ENCODE data around the gene CD58. TPM values are rescaled to one million over a fixed set of nuclear protein-coding genes. Genes with fewer than 3 reads are reported as not detected.

Gene CD58
- total RNA-seq, 1 experiment from 2014 or later: 11.0 TPM

GRCh38 chr1:116561563-116561962 is 9.3 kb downstream of the CD58 start:
- intact Hi-C loops (cut with micrococcal nuclease): no loop called here
- POLR2A ChIA-PET: no interaction called here
- H3K4me3 Mint-ChIP-seq (ENCODE audit: unreplicated experiment): no peak overlapping the region
- BruUV-seq (replicated peaks): no TSS peak
- no peak for TF ChIP-seq CTCF (IDR thresholded peaks at IDR 0.05; ENCODE audit: unreplicated experiment)
- peaks cover 13% of the 10 kb centered on the region for H3K36me3 Mint-ChIP-seq (ENCODE audit: insufficient read depth, unreplicated experiment)
- H3K9me3 Mint-ChIP-seq (ENCODE audit: unreplicated experiment): no peaks in the 10 kb centered on the region
- DNase-seq (ENCODE audit: unreplicated experiment): no peak
- no peak overlapping the region for H3K27ac Mint-ChIP-seq (ENCODE audit: low read depth, unreplicated experiment)
- CTCF ChIA-PET: no interaction called here
- peaks cover 25% of the 10 kb centered on the region for H3K4me1 Mint-ChIP-seq (ENCODE audit: insufficient read depth, unreplicated experiment)
- no peaks in the 10 kb centered on the region for H3K27me3 Mint-ChIP-seq (ENCODE audit: insufficient read depth, unreplicated experiment)

DNA sequence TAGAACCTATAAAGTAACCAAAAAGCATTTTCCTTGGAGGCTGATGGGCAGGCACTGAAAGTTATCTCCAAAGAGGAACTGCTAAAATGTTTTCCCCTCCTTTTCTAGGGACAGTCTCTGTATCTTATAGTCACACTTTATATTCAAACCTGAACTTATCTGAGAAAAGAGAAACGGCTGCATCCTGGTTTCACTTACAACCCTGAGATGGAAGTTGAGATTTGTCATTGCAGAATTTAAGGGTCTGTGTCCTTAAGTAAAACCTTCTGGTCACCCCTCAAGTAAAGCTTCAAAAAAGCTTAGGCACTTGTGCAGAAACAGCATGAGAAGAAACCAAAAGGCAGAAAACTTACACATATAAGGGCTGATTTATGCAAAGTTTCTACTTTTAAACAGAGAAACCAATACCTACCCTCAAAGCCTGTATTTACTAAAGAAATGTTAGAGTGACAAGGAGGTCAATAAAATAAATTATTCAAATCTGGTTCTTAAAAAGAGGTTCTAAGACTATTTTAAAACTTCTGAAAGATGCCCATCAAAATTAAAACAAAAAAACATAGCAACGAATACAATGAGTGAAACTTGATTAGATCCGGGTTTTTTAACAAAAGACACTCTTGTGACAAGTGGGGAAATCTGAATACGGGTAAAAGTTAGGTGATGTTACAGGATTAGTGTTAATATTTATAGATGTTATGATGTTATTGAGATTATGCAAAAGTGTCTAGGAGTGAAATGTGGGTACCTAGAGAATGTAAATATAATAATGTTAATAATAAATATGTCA is 9.9 kb downstream of the CD58 start:
- H3K27ac Mint-ChIP-seq (ENCODE audit: low read depth, unreplicated experiment): no peak overlapping the region
- H3K27me3 Mint-ChIP-seq (ENCODE audit: insufficient read depth, unreplicated experiment): no peaks in the 10 kb centered on the region
- H3K36me3 Mint-ChIP-seq (ENCODE audit: insufficient read depth, unreplicated experiment): peaks cover 9% of the 10 kb centered on the region
- no peaks in the 10 kb centered on the region for H3K9me3 Mint-ChIP-seq (ENCODE audit: unreplicated experiment)
- peaks cover 24% of the 10 kb centered on the region for H3K4me1 Mint-ChIP-seq (ENCODE audit: insufficient read depth, unreplicated experiment)
- POLR2A ChIA-PET: interaction anchor here (0.6 kb wide), 1 partner anchor 373 kb away, joined by 4 read pairs; no protein-coding TSS in a partner anchor
- intact Hi-C loops (cut with micrococcal nuclease): no loop called here
- no peak overlapping the region for H3K4me3 Mint-ChIP-seq (ENCODE audit: unreplicated experiment)
- CTCF ChIA-PET: no interaction called here
- DNase-seq (ENCODE audit: unreplicated experiment): no peak
- no peak for TF ChIP-seq CTCF (IDR thresholded peaks at IDR 0.05; ENCODE audit: unreplicated experiment)
- no TSS peak for BruUV-seq (replicated peaks)

GRCh38 chr1:116559304-116559761 is 11.5 kb downstream of the CD58 start:
- DNase-seq (ENCODE audit: unreplicated experiment): no peak
- ChIA-PET POLR2A (interaction anchor here (1.3 kb wide), 1 partner anchor 21 kb away, joined by 3 read pairs; no protein-coding TSS in a partner anchor), CTCF (no interaction called here)
- BruUV-seq (replicated peaks): no TSS peak
- Mint-ChIP-seq H3K36me3 (ENCODE audit: insufficient read depth, unreplicated experiment) (peaks cover 3% of the 10 kb centered on the region), H3K4me3 (ENCODE audit: unreplicated experiment) (no peak overlapping the region), H3K27me3 (ENCODE audit: insufficient read depth, unreplicated experiment) (no peaks in the 10 kb centered on the region), H3K9me3 (ENCODE audit: unreplicated experiment) (no peaks in the 10 kb centered on the region), H3K4me1 (ENCODE audit: insufficient read depth, unreplicated experiment) (peaks cover 14% of the 10 kb centered on the region), H3K27ac (ENCODE audit: low read depth, unreplicated experiment) (no peak overlapping the region)
- no peak for TF ChIP-seq CTCF (IDR thresholded peaks at IDR 0.05; ENCODE audit: unreplicated experiment)
- intact Hi-C loops (cut with micrococcal nuclease): no loop called here

DNA sequence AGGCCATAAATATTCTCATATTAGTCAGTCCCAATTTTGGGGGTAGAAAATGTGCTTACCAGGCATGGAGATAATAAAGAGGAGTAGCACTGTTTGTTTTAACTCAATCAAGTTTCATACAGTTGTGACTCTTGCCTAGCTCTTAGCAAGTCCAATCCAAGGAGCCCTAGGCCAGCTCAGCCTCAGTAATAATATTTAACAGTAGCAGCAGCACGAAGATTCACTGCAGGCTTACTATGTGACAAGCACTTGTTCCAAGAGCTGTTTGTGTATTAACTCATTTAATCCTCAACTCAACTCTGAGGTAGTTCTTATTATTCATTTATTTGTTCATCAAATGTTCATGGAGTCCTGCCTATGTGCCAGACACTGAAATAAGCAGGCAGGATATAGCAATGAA is 12.3 kb downstream of the CD58 start:
- no peak overlapping the region for H3K27ac Mint-ChIP-seq (ENCODE audit: low read depth, unreplicated experiment)
- intact Hi-C loops (cut with micrococcal nuclease): no loop called here
- H3K4me3 Mint-ChIP-seq (ENCODE audit: unreplicated experiment): no peak overlapping the region
- no peaks in the 10 kb centered on the region for H3K9me3 Mint-ChIP-seq (ENCODE audit: unreplicated experiment)
- DNase-seq (ENCODE audit: unreplicated experiment): no peak
- ChIA-PET CTCF (interaction anchor here (2.9 kb wide), 1 partner anchor 11 kb away, joined by 8 read pairs; no protein-coding TSS in a partner anchor), POLR2A (interaction anchor here (1.3 to 3.3 kb wide), 2 partner anchors 12 to 20 kb away, joined by 3 to 37 read pairs; partner anchors contain the start of gene CD58)
- no TSS peak for BruUV-seq (replicated peaks)
- H3K4me1 Mint-ChIP-seq (ENCODE audit: insufficient read depth, unreplicated experiment): peaks cover 18% of the 10 kb centered on the region
- no peaks in the 10 kb centered on the region for H3K27me3 Mint-ChIP-seq (ENCODE audit: insufficient read depth, unreplicated experiment)
- H3K36me3 Mint-ChIP-seq (ENCODE audit: insufficient read depth, unreplicated experiment): no peaks in the 10 kb centered on the region
- no peak for TF ChIP-seq CTCF (IDR thresholded peaks at IDR 0.05; ENCODE audit: unreplicated experiment)

All from MCF 10A (cell line).